Upper lobe of left lung (tissue), 6 donors: ENCODE results near the gene CEP295NL. TPM values are rescaled to one million over a fixed set of nuclear protein-coding genes. Genes with fewer than 3 reads are reported as not detected.

ENCODE experiments used
- ATAC-seq, 2 donors: fragments of 200-7000 bp; cut with Tn5 transposase; one replicate each; pipeline ENCODE4 v1.9.1; 2022; ENCODE audit warnings: mild to moderate bottlenecking in 2 of 2, moderate library complexity in 2 of 2; ENCODE audit not compliant: low FRiP score in 2 of 2
- DNase-seq, 2 donors: peaks; one replicate each; pipeline ENCODE4 v3.0.0-alpha.2; 2019 to 2020
- H3K27ac ChIP-seq, 4 donors: fragments of 200-600 bp; sonication (generic); one replicate each; pipeline ENCODE4 v1.5.1; 2016 to 2019
- H3K27me3 ChIP-seq, 4 donors: fragments of 200-600 bp; sonication (generic); one replicate each; pipeline ENCODE4 v1.5.1; 2017 to 2019
- H3K36me3 ChIP-seq, 4 donors: fragments of 200-600 bp; sonication (generic); one replicate each; pipeline ENCODE4 v1.5.1; 2016 to 2019
- H3K4me1 ChIP-seq, 4 donors: fragments of 200-600 bp; sonication (generic); one replicate each; pipeline ENCODE4 v1.5.1; 2018 to 2019
- H3K4me3 ChIP-seq, 4 donors: fragments of 200-600 bp; sonication (generic); one replicate each; pipeline ENCODE4 v1.5.1; 2017 to 2019; ENCODE audit warnings: mild to moderate bottlenecking in 2 of 4, moderate library complexity in 1 of 4
- H3K9me3 ChIP-seq, 4 donors: fragments of 200-600 bp; sonication (generic); one replicate each; pipeline ENCODE4 v1.5.1; 2018 to 2019
- CTCF ChIP-seq, 6 experiments: fragments of 450-650 bp in 4 of 6; fragments of 200-600 bp in 2 of 6; sonication (generic) in 2 of 6; IDR thresholded peaks; one replicate each; pipeline ENCODE4 v1.5.1; 2016 to 2019; ENCODE audit warnings: antibody characterized with exemption in 6 of 6
- EP300 ChIP-seq, 4 donors: sonication (generic); formaldehyde crosslinking; IDR thresholded peaks; one replicate each; pipeline ENCODE4 v1.5.1; 2017; ENCODE audit warnings: antibody characterized with exemption in 4 of 4, control low read depth in 2 of 4
- POLR2A ChIP-seq, 4 donors: fragments of 450-650 bp; IDR thresholded peaks; one replicate each; pipeline ENCODE4 v1.5.1; 2016 to 2017; ENCODE audit warnings: antibody characterized with exemption in 4 of 4, mild to moderate bottlenecking in 2 of 4
- POLR2AphosphoS5 ChIP-seq, 2 donors: sonication (generic); formaldehyde crosslinking; IDR thresholded peaks; one replicate each; pipeline ENCODE4 v1.5.1; 2017; ENCODE audit warnings: antibody characterized with exemption in 2 of 2
- WGBS, 2 donors: methylation state at CpG; one replicate each; pipeline ENCODE4 v1.1.5; 2017 to 2018; 5-methylcytosine and 5-hydroxymethylcytosine counted together
- total RNA-seq, 6 donors: library from RNA; depleted of rRNA in 4 of 6; stranded (reverse); fragments of >200 nt in 4 of 6; gene quantifications; one replicate each; pipeline versions ENCODE4 v1.1.0 to v1.2.1, GENCODE V29; 2016 to 2021
- donor health status: DM: no; HTN: no; CAD: no; lungs with moderate emphysema.
- donor health status: DM: no; HTN: yes; CAD: no; lungs with severe emphysema.

Gene CEP295NL
- total RNA-seq, 6 donors from 2014 or later = 2.6 to 61.8 (median 4.2) TPM

DNA sequence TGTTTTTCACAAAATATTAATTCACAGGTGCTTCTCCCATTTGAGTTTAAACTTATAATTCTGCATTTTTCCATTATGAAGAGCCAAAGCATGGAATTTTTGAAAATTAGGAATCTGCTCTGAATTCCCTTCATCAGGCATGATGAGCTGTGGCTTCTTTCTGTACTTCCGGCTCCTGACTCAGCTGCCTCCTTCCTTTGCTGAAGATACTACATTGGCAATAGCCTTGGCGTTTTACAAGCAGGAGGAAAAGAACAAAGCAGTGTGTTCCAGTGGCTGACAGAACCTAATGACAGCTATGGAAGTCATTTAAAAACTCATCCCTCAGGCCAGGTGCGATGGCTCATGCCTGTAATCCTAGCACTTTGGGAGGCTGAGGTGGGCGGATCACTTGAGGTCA is 44.0 kb downstream of the CEP295NL start:
- 88 to 89% methylated on average over 4 of the region's 4 CpGs for WGBS, 2 donors
- DNase-seq (no peak), ATAC-seq (no peak)
- TF ChIP-seq POLR2A (IDR thresholded peaks at IDR 0.05) (no peak), EP300 (IDR thresholded peaks at IDR 0.05) (no peak), CTCF (IDR thresholded peaks at IDR 0.05) (no peak), POLR2AphosphoS5 (IDR thresholded peaks at IDR 0.05) (no peak)
- no peaks in the 10 kb centered on the region for H3K9me3 ChIP-seq
- H3K27ac ChIP-seq = no peak overlapping the region
- no peaks in the 10 kb centered on the region for H3K27me3 ChIP-seq
- H3K4me3 ChIP-seq = no peak overlapping the region
- peaks cover 0 to 37% (median 17%) of the 10 kb centered on the region in 4 donors for H3K36me3 ChIP-seq
- H3K4me1 ChIP-seq = peaks cover 0 to 4% (median 0%) of the 10 kb centered on the region in 4 donors

DNA sequence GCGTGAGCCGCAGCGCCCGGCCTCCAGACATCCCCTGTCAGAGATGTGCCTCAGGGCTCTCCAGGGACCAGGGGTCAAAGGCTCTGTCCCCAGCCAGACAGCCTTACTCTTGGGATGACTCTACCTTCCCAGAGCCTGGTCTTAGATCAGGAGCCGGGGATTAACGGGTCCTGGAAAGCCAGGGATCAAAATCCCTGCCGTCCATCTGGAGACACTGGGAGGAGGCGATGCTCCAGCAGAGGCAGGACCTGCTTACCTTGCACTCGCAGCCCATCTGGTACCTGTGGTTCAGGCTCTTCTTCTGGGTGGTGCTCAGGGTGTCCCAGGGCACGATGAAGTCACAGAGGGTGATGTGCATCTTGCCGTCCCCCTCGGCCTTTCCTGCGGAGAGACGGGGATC is 45.7 kb downstream of the CEP295NL start:
- Histone ChIP-seq H3K9me3 (no peaks in the 10 kb centered on the region), H3K27me3 (no peaks in the 10 kb centered on the region), H3K4me3 (no peak overlapping the region), H3K27ac (no peak overlapping the region), H3K4me1 (peaks cover 0 to under 1% (median 0%) of the 10 kb centered on the region in 4 donors), H3K36me3 (peaks cover 0 to 47% (median 17%) of the 10 kb centered on the region in 4 donors)
- TF ChIP-seq POLR2AphosphoS5 (IDR thresholded peaks at IDR 0.05) (no peak), POLR2A (IDR thresholded peaks at IDR 0.05) (no peak), CTCF (IDR thresholded peaks at IDR 0.05) (no peak), EP300 (IDR thresholded peaks at IDR 0.05) (no peak)
- DNase-seq (no peak), ATAC-seq (no peak)
- 89 to 96% methylated on average over 13 to 14 of the region's 14 CpGs for WGBS, 2 donors

- TF ChIP-seq POLR2A (IDR thresholded peaks at IDR 0.05) = no peak
- no peak for TF ChIP-seq EP300 (IDR thresholded peaks at IDR 0.05)
- no peak for TF ChIP-seq POLR2AphosphoS5 (IDR thresholded peaks at IDR 0.05)
- no peak for TF ChIP-seq CTCF (IDR thresholded peaks at IDR 0.05)
- DNase-seq = no peak
- 91 to 95% methylated on average over 19 to 25 of the region's 25 CpGs for WGBS, 2 donors
- no peaks in the 10 kb centered on the region for H3K4me1 ChIP-seq
- H3K27ac ChIP-seq = no peak overlapping the region
- H3K27me3 ChIP-seq = no peaks in the 10 kb centered on the region
- H3K9me3 ChIP-seq = no peaks in the 10 kb centered on the region
- ATAC-seq = no peak
- peaks cover 0 to 47% (median 17%) of the 10 kb centered on the region in 4 donors for H3K36me3 ChIP-seq
- no peak overlapping the region for H3K4me3 ChIP-seq
These were observed 47.3 kb downstream of the CEP295NL start for GRCh38 chr17:78855561-78856165.

- Histone ChIP-seq H3K4me3 (no peak overlapping the region), H3K36me3 (peaks cover 0 to 42% (median 17%) of the 10 kb centered on the region in 4 donors), H3K27ac (no peak overlapping the region), H3K9me3 (no peaks in the 10 kb centered on the region), H3K4me1 (no peaks in the 10 kb centered on the region), H3K27me3 (no peaks in the 10 kb centered on the region)
- 90 to 95% methylated on average over 7 to 9 of the region's 9 CpGs for WGBS, 2 donors
- TF ChIP-seq EP300 (IDR thresholded peaks at IDR 0.05) (no peak), POLR2A (IDR thresholded peaks at IDR 0.05) (no peak), CTCF (IDR thresholded peaks at IDR 0.05) (no peak), POLR2AphosphoS5 (IDR thresholded peaks at IDR 0.05) (no peak)
- ATAC-seq (no peak), DNase-seq (no peak)
These were observed 48.5 kb downstream of the CEP295NL start for GRCh38 chr17:78854508-78854907.

GRCh38 chr17:78853926-78854394 is 49.0 kb downstream of the CEP295NL start:
- peaks cover 0 to 42% (median 17%) of the 10 kb centered on the region in 4 donors for H3K36me3 ChIP-seq

More at GRCh38 chr17:78853926-78854394, 49.0 kb downstream of the CEP295NL start:
- no peak for TF ChIP-seq POLR2A (IDR thresholded peaks at IDR 0.05)
- TF ChIP-seq CTCF (IDR thresholded peaks at IDR 0.05) = no peak
- no peak for TF ChIP-seq POLR2AphosphoS5 (IDR thresholded peaks at IDR 0.05)
- no peak for TF ChIP-seq EP300 (IDR thresholded peaks at IDR 0.05)
- H3K4me3 ChIP-seq = no peak overlapping the region
- WGBS, 2 donors = 66 to 77% methylated on average over 11 of the region's 11 CpGs
- DNase-seq (no peak), ATAC-seq (no peak)
- no peaks in the 10 kb centered on the region for H3K9me3 ChIP-seq
- no peaks in the 10 kb centered on the region for H3K4me1 ChIP-seq
- no peaks in the 10 kb centered on the region for H3K27me3 ChIP-seq
- no peak overlapping the region for H3K27ac ChIP-seq
